ENCODE measurements around the gene NRARP.

The NRARP gene

GRCh38 chr9:137307255-137308056 is 5.4 kb upstream of the NRARP start:
- TF ChIP-seq, protein P1, sequence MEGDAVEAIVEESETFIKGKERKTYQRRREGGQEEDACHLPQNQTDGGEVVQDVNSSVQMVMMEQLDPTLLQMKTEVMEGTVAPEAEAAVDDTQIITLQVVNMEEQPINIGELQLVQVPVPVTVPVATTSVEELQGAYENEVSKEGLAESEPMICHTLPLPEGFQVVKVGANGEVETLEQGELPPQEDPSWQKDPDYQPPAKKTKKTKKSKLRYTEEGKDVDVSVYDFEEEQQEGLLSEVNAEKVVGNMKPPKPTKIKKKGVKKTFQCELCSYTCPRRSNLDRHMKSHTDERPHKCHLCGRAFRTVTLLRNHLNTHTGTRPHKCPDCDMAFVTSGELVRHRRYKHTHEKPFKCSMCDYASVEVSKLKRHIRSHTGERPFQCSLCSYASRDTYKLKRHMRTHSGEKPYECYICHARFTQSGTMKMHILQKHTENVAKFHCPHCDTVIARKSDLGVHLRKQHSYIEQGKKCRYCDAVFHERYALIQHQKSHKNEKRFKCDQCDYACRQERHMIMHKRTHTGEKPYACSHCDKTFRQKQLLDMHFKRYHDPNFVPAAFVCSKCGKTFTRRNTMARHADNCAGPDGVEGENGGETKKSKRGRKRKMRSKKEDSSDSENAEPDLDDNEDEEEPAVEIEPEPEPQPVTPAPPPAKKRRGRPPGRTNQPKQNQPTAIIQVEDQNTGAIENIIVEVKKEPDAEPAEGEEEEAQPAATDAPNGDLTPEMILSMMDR (IDR thresholded peaks at IDR 0.05; ENCODE audit: insufficient read depth, low read depth, low read length, missing control alignments), result no peak
- no peak for DNase-seq (ENCODE audit: low read depth)
- no peak overlapping the region for H3K4me3 ChIP-seq (ENCODE audit: low read length)

- TF ChIP-seq, protein P1 (IDR thresholded peaks at IDR 0.05; ENCODE audit: insufficient read depth, low read depth, low read length, missing control alignments), result no peak
- no peak for DNase-seq (ENCODE audit: low read depth)
- no peak overlapping the region for H3K4me3 ChIP-seq (ENCODE audit: low read length)
These were observed 4.8 kb upstream of the NRARP start for GRCh38 chr9:137306850-137307254.

- TF ChIP-seq, protein P1 (IDR thresholded peaks at IDR 0.05; ENCODE audit: insufficient read depth, low read depth, low read length, missing control alignments), result no peak
- no peak for DNase-seq (ENCODE audit: low read depth)
- H3K4me3 ChIP-seq (ENCODE audit: low read length), result no peak overlapping the region
These were observed 4.2 kb upstream of the NRARP start for GRCh38 chr9:137306066-137306849.

- H3K4me3 ChIP-seq (ENCODE audit: low read length), result no peak overlapping the region
- no peak for DNase-seq (ENCODE audit: low read depth)
- TF ChIP-seq, protein P1 (IDR thresholded peaks at IDR 0.05; ENCODE audit: insufficient read depth, low read depth, low read length, missing control alignments), result no peak
These were observed 3.7 kb upstream of the NRARP start for GRCh38 chr9:137305798-137306065.

DNA sequence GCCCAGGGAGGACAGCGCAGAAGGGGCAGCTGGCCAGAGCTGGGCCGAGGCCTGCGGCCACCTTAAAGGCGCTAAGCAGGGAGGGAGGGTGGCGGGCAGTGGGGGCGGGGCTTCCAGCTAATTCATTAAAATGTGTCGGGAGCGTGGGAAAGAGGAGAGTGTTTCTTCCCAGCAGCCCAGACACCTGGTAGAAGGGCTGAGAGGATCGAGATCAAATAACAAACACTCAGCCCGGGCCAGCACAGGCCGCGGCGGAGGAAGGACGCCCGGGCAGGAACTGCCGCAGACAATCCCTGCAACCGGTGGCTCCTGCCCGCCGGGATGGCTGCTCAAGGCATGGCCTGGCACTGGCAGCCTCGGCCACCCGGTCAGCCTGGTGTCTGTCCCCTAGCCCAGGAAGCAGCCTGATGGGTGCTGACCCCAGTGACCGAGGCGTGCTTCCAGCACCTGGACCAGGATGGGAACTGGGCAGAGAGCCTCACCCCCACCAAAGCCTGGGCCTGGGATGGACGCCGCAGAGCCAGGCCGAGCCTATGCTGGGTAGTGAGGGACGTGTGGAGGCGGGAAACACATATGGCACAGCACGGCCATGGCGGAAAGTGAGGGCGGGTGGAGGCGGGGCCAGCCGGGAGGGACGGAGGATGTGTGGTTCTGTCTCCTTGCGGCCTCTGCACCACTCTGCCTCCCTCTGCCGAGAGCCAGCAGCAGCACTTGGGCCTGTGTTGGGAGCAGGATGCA is 3.2 kb upstream of the NRARP start:
- peak; percentile 68 for DNase-seq (ENCODE audit: low read depth)
- H3K4me3 ChIP-seq (ENCODE audit: low read length), result peak overlapping the region; percentile 14
- TF ChIP-seq, protein P1 (IDR thresholded peaks at IDR 0.05; ENCODE audit: insufficient read depth, low read depth, low read length, missing control alignments), result no peak

- DNase-seq (ENCODE audit: low read depth), result no peak
- no peak overlapping the region for H3K4me3 ChIP-seq (ENCODE audit: low read length)
These were observed 2.5 kb upstream of the NRARP start for GRCh38 chr9:137304383-137305059.

More at GRCh38 chr9:137304383-137305059, 2.5 kb upstream of the NRARP start:
- TF ChIP-seq, protein P1 (IDR thresholded peaks at IDR 0.05; ENCODE audit: insufficient read depth, low read depth, low read length, missing control alignments), result peak; percentile 20
